ENCODE measurements around the gene ROPN1B.

The ROPN1B gene

DNA sequence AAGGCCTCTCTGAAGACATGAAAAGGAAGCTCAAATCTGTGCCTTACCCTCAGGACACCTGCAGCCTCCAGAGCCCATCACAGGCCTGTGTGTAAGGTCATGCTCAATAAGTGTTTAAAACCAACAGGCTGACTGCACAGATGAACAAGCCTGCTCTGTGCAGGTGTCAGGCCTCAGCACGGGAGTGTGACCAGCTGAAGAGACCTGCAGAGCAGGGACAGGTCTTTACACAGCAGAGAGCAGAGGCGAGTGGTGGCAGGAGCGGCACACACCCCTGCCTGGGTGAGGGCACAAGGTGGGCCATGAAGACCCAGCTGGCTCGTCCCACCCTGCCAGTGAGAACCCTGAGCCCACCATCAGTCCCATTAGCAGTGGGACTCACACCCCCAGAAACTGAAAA, 56.9 kb downstream of the ROPN1B start:
- Histone ChIP-seq H3K27me3 (ENCODE audit: insufficient read depth, poor library complexity, severe bottlenecking) (no peaks in the 10 kb centered on the region), H3K4me3 (replicated peaks; ENCODE audit: insufficient read depth, low read length) (no peak overlapping the region), H3K27ac (replicated peaks) (no peak overlapping the region)
- no peak for TF ChIP-seq POLR2AphosphoS5 (IDR thresholded peaks at IDR 0.05; ENCODE audit: low read depth)
- TF ChIP-seq SPI1 (IDR thresholded peaks at IDR 0.05; ENCODE audit: borderline replicate concordance, low read depth): no peak
- TF ChIP-seq GABPA (IDR thresholded peaks at IDR 0.05; ENCODE audit: low read depth): no peak
- TF ChIP-seq, protein P1, sequence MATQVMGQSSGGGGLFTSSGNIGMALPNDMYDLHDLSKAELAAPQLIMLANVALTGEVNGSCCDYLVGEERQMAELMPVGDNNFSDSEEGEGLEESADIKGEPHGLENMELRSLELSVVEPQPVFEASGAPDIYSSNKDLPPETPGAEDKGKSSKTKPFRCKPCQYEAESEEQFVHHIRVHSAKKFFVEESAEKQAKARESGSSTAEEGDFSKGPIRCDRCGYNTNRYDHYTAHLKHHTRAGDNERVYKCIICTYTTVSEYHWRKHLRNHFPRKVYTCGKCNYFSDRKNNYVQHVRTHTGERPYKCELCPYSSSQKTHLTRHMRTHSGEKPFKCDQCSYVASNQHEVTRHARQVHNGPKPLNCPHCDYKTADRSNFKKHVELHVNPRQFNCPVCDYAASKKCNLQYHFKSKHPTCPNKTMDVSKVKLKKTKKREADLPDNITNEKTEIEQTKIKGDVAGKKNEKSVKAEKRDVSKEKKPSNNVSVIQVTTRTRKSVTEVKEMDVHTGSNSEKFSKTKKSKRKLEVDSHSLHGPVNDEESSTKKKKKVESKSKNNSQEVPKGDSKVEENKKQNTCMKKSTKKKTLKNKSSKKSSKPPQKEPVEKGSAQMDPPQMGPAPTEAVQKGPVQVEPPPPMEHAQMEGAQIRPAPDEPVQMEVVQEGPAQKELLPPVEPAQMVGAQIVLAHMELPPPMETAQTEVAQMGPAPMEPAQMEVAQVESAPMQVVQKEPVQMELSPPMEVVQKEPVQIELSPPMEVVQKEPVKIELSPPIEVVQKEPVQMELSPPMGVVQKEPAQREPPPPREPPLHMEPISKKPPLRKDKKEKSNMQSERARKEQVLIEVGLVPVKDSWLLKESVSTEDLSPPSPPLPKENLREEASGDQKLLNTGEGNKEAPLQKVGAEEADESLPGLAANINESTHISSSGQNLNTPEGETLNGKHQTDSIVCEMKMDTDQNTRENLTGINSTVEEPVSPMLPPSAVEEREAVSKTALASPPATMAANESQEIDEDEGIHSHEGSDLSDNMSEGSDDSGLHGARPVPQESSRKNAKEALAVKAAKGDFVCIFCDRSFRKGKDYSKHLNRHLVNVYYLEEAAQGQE (IDR thresholded peaks at IDR 0.05; ENCODE audit: insufficient replicate concordance, low read depth): no peak
- DNase-seq (ENCODE audit: low read depth in 1 of 2, low spot score in 1 of 2): no peak

DNA sequence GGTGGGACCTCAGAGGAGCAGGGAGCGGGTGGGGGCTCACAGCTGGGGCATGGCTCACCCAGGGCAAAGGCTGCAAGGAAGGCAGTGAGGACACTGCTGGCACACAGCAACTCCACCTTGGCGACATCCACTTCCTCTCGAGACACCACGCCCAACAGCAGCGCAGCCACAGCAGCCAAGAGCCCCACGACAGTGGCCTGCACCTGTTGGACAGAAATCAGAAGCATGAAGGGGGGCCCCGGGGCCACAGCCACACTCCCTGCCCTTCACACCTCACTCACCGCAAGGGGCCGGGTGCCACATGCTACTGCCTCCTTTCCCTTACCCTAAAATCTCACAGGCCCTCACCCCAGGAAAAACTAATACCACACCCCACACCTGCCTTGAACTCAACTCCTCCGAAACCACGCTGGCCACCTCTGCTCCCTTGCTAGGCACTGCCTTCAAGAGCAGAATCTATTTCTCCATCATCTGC, 57.3 kb downstream of the ROPN1B start:
- DNase-seq (ENCODE audit: low read depth in 1 of 2, low spot score in 1 of 2): no peak
- H3K4me3 ChIP-seq (replicated peaks; ENCODE audit: insufficient read depth, low read length): no peak overlapping the region
- TF ChIP-seq GABPA (IDR thresholded peaks at IDR 0.05; ENCODE audit: low read depth): no peak
- TF ChIP-seq POLR2AphosphoS5 (IDR thresholded peaks at IDR 0.05; ENCODE audit: low read depth): no peak
- TF ChIP-seq SPI1 (IDR thresholded peaks at IDR 0.05; ENCODE audit: borderline replicate concordance, low read depth): no peak
- TF ChIP-seq, protein P2, sequence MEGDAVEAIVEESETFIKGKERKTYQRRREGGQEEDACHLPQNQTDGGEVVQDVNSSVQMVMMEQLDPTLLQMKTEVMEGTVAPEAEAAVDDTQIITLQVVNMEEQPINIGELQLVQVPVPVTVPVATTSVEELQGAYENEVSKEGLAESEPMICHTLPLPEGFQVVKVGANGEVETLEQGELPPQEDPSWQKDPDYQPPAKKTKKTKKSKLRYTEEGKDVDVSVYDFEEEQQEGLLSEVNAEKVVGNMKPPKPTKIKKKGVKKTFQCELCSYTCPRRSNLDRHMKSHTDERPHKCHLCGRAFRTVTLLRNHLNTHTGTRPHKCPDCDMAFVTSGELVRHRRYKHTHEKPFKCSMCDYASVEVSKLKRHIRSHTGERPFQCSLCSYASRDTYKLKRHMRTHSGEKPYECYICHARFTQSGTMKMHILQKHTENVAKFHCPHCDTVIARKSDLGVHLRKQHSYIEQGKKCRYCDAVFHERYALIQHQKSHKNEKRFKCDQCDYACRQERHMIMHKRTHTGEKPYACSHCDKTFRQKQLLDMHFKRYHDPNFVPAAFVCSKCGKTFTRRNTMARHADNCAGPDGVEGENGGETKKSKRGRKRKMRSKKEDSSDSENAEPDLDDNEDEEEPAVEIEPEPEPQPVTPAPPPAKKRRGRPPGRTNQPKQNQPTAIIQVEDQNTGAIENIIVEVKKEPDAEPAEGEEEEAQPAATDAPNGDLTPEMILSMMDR (IDR thresholded peaks at IDR 0.05; ENCODE audit: insufficient read depth, low read length): no peak
- TF ChIP-seq, protein P1 (IDR thresholded peaks at IDR 0.05; ENCODE audit: insufficient replicate concordance, low read depth): no peak
- no peak overlapping the region for H3K27ac ChIP-seq (replicated peaks)
- H3K27me3 ChIP-seq (ENCODE audit: insufficient read depth, poor library complexity, severe bottlenecking): no peaks in the 10 kb centered on the region

DNA sequence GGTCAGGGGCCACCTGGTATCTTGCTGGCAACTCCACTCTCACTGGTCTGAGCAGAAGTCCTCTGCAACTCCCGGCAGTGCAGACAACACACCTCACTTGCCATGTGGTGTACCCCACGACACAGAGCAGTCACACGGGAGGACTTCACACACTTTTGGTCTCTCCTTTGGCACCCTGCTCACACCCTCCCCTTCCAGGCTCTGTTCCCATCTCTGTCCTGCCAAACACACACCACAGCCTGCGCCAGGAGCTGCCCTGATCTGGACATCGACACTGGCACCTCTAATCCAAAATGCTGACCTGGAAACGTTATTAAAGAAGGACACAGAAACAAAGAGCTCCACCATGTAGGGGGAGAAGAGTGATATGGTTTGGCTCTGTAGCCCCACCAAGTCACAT, 57.8 kb downstream of the ROPN1B start:
- no peak for DNase-seq (ENCODE audit: low read depth in 1 of 2, low spot score in 1 of 2)
- Histone ChIP-seq H3K27ac (replicated peaks) (no peak overlapping the region), H3K4me3 (replicated peaks; ENCODE audit: insufficient read depth, low read length) (no peak overlapping the region), H3K27me3 (ENCODE audit: insufficient read depth, poor library complexity, severe bottlenecking) (no peaks in the 10 kb centered on the region)
- TF ChIP-seq SPI1 (IDR thresholded peaks at IDR 0.05; ENCODE audit: borderline replicate concordance, low read depth): no peak
- TF ChIP-seq, protein P2 (IDR thresholded peaks at IDR 0.05; ENCODE audit: insufficient read depth, low read length): no peak
- no peak for TF ChIP-seq POLR2AphosphoS5 (IDR thresholded peaks at IDR 0.05; ENCODE audit: low read depth)
- TF ChIP-seq GABPA (IDR thresholded peaks at IDR 0.05; ENCODE audit: low read depth): no peak
- TF ChIP-seq, protein P1 (IDR thresholded peaks at IDR 0.05; ENCODE audit: insufficient replicate concordance, low read depth): no peak
